ENCODE results near the gene MED27. TPM values are rescaled to one million over a fixed set of nuclear protein-coding genes. Genes with fewer than 3 reads are reported as not detected.

MED27 gene
- polyA plus RNA-seq, 1 experiment, result 36.9 TPM

DNA sequence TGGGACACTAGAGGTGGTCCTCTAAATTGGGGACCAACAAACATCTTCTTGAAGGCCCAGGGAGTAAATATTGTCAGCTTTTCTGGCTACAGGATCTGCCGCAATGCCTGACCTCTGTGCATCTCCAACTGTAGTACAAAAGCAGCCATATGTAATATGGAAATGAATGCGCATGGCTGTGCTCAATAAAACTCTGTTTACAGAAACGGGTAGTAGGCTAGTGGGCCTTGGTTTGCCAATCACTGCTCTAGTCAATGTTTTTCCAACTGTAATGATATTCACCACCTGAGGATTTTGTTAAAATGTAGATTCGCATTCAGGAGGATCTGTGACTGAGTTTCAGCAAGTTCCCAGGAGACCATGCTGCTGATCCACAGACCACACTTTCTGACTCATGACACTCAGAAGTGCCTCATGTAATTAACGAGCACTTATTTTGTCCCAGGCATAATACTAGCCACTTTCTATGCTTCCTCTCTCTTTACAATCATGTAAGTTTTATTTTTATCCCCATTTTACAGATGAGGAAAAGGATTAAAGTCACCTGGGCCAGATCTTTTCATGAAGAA is 96.9 kb downstream of the MED27 start:
- H3K4me3 ChIP-seq (ENCODE audit: low read depth, low read length), result no peak overlapping the region
- TF ChIP-seq, protein P1, sequence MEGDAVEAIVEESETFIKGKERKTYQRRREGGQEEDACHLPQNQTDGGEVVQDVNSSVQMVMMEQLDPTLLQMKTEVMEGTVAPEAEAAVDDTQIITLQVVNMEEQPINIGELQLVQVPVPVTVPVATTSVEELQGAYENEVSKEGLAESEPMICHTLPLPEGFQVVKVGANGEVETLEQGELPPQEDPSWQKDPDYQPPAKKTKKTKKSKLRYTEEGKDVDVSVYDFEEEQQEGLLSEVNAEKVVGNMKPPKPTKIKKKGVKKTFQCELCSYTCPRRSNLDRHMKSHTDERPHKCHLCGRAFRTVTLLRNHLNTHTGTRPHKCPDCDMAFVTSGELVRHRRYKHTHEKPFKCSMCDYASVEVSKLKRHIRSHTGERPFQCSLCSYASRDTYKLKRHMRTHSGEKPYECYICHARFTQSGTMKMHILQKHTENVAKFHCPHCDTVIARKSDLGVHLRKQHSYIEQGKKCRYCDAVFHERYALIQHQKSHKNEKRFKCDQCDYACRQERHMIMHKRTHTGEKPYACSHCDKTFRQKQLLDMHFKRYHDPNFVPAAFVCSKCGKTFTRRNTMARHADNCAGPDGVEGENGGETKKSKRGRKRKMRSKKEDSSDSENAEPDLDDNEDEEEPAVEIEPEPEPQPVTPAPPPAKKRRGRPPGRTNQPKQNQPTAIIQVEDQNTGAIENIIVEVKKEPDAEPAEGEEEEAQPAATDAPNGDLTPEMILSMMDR (IDR thresholded peaks at IDR 0.05; ENCODE audit: insufficient read depth, low read depth, low read length), result no peak
- H3K36me3 ChIP-seq (ENCODE audit: control insufficient read depth, insufficient read depth, low read length), result no peaks in the 10 kb centered on the region
- no peak for DNase-seq (ENCODE audit: low read depth)
- POLR2A ChIA-PET, result no interaction called here
- CTCF ChIA-PET, result no interaction called here
- H3K27me3 ChIP-seq (ENCODE audit: control insufficient read depth, insufficient read depth, low read length), result no peaks in the 10 kb centered on the region

DNA sequence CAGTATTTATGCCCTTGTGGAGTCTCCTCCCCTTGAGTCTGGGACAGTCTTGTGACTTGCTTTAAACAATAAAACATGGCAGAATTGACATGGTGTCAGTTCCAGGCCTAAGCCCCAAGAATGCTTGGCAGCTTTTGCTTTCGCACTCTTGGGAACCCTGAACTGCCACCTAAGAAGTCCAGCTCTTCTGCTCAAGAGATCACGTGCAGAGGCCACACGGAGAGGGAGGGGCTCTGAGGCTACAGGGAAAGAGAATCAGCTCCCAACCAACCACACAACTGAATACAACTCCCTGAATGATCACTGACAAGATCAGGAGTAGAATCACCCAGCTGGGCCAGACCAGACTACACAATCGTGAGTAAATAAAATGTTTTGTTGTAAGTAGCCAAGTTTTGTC is 97.6 kb downstream of the MED27 start:
- no peak overlapping the region for H3K4me3 ChIP-seq (ENCODE audit: low read depth, low read length)
- TF ChIP-seq, protein P1 (IDR thresholded peaks at IDR 0.05; ENCODE audit: insufficient read depth, low read depth, low read length), result no peak
- POLR2A ChIA-PET, result no interaction called here
- DNase-seq (ENCODE audit: low read depth), result no peak
- CTCF ChIA-PET, result no interaction called here
- no peaks in the 10 kb centered on the region for H3K27me3 ChIP-seq (ENCODE audit: control insufficient read depth, insufficient read depth, low read length)
- no peaks in the 10 kb centered on the region for H3K36me3 ChIP-seq (ENCODE audit: control insufficient read depth, insufficient read depth, low read length)

DNA sequence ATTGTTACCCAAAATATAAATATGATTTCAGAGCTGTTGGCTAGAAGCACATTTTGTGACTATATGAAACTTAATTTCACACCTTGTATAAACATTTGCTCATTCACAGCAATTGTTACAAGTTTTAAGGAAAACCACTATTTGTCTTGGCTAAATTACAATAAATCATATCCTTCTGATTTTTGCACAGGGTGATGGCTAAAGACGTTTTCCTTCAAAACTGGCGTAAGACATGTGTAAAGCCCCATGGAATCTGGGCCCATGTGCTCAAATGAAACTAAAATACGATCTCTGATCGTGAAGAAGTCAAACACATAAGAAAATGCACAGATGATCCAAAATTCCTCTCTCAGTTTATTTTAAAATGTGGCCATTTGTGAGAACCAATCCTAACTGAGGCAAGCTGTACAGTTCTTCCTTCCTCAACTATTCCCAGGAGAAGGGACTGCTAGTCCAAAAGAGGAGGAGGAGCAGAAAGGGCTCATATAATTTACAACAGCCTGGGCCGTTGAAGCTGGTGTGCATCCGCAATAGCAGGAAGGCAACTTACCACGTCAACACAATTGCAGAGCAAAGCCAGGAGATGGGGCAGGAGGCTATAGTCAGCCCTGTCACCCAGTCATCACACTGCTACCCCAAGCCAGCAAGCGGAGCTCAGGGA is 98.4 kb downstream of the MED27 start:
- POLR2A ChIA-PET, result no interaction called here
- TF ChIP-seq, protein P1 (IDR thresholded peaks at IDR 0.05; ENCODE audit: insufficient read depth, low read depth, low read length), result no peak
- DNase-seq (ENCODE audit: low read depth), result no peak

DNA sequence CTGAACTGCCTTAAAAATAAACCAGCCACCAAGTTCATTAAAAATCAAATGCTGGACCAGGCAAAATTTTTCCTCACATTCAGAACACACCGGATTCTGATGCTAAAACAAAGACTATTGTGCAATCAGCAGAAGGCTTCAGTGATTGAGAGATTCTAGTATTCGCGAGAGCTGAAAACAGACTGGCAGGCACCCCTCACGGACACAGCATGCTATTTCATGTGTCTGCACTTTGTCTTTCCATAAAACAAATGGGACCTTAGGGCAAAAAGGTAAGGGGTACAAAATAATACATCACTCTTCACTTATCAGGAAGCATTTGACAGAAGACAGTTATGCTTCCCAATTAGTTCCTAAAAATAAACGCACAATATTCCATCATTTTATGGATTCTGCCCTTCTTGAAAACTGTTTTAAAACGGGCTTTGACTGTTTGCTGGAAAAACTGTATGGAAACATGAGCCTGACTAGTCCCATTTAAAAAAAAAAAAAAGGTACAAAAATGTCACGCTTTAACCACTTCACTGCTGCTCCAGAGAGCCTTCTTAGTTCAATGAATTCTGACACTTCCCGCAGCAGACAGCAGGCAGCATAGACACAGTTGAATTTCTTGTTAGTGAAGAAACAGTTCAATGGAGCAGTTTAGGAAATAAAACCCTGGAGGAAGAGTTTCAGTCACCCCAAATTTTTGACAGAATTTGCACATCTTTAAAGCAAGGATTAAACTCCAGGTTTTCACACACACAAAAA is 99.2 kb downstream of the MED27 start:
- ChIA-PET CTCF (interaction anchor here (0.7 kb wide), 1 partner anchor 131 kb away, joined by 3 read pairs; no protein-coding TSS in a partner anchor), POLR2A (no interaction called here)
- TF ChIP-seq, protein P1 (IDR thresholded peaks at IDR 0.05; ENCODE audit: insufficient read depth, low read depth, low read length), result no peak
- Histone ChIP-seq H3K27me3 (ENCODE audit: control insufficient read depth, insufficient read depth, low read length) (no peaks in the 10 kb centered on the region), H3K4me3 (ENCODE audit: low read depth, low read length) (no peak overlapping the region), H3K36me3 (ENCODE audit: control insufficient read depth, insufficient read depth, low read length) (no peaks in the 10 kb centered on the region)
- DNase-seq (ENCODE audit: low read depth), result no peak

More for the DNA sequence above, 98.4 kb downstream of the MED27 start:
- Histone ChIP-seq H3K4me3 (ENCODE audit: low read depth, low read length) (no peak overlapping the region), H3K36me3 (ENCODE audit: control insufficient read depth, insufficient read depth, low read length) (no peaks in the 10 kb centered on the region), H3K27me3 (ENCODE audit: control insufficient read depth, insufficient read depth, low read length) (no peaks in the 10 kb centered on the region)
- CTCF ChIA-PET, result no interaction called here

DNA sequence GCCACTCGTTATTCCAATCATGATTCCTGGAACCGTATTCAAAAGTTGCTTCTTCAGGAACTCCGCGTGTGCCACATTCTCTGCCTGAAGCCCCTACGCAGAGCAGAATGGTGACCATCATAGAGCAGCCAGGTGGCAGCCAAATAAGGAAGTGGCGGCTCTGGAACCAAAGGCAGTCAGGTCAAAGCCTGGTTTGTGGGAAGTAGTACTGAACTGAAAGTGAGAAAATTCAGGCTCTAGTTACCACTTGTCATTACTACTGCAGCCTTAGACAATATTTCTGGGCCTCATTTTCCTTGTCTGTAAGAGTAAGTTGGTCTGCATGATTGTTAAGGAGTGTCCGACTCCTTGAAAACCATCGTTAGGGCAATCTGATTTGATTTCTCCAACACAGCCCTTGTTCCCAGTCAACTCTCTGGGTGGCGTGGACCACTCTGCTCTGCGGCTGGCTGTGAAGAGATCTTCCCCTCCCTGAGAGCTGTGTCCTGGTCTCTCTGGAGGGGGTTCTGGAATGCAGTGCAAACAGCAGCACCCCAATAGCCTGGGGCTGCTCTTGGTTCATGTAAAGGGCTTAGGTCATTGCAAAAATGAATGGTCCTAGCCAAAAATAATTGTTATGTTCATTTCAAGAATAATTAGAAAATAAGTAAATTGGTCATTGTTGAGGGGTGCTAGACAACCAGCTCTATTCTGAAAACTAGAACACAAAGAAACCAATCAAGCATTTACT is 102.4 kb downstream of the MED27 start:
- TF ChIP-seq, protein P1 (IDR thresholded peaks at IDR 0.05; ENCODE audit: insufficient read depth, low read depth, low read length), result no peak
- ChIA-PET POLR2A (no interaction called here), CTCF (interaction anchor here (0.9 to 1.2 kb wide), 3 partner anchors 10 to 21 kb away, joined by 3 read pairs; no protein-coding TSS in a partner anchor)
- DNase-seq (ENCODE audit: low read depth), result no peak
- H3K36me3 ChIP-seq (ENCODE audit: control insufficient read depth, insufficient read depth, low read length), result no peaks in the 10 kb centered on the region
- no peak overlapping the region for H3K4me3 ChIP-seq (ENCODE audit: low read depth, low read length)
- H3K27me3 ChIP-seq (ENCODE audit: control insufficient read depth, insufficient read depth, low read length), result no peaks in the 10 kb centered on the region
